22Rv1 (cell line): ENCODE data around the gene PPBP.

Experiments used
- H3K27ac ChIP-seq: fragments of 450-650 bp; 2 replicates; pipeline ENCODE4 v1.5.1; 2017
- ZFX ChIP-seq: fragments of 450-650 bp; IDR thresholded peaks from 2 replicates; pipeline ENCODE4 v1.6.1; 2017; ENCODE audit warnings: antibody characterized with exemption, borderline replicate concordance
- TF ChIP-seq, protein P1 (sequence below): fragments of 450-650 bp; IDR thresholded peaks from 2 replicates; pipeline ENCODE4 v1.5.1; 2017; ENCODE audit warnings: mild to moderate bottlenecking

The PPBP gene, protein sequence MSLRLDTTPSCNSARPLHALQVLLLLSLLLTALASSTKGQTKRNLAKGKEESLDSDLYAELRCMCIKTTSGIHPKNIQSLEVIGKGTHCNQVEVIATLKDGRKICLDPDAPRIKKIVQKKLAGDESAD

DNA sequence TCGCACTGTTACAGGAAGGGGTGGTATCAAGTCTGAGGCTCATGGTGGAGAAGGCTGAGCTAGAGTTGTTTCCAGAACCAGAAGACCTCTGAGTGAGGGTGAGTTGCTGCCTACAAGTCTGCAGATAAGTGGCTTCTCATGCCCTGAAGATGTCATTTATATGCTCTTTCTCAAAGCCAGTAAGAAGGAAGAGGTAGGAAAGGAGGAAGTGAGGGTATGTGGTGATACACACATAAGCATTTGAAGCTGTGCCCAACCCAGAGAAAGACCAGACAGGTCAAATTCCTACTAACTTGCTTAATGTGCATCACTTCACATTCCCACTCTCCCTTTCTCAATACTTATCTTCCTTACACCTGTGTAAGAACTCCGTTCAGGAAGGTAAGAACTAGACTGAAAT, at the start of gene PPBP:
Gene PPBP (minus strand): TSS at position 130 of the 400 bp plus-strand sequence. CDS start 87 bp downstream, at position 43.
- no peak for TF ChIP-seq ZFX
- TF ChIP-seq, protein P1, sequence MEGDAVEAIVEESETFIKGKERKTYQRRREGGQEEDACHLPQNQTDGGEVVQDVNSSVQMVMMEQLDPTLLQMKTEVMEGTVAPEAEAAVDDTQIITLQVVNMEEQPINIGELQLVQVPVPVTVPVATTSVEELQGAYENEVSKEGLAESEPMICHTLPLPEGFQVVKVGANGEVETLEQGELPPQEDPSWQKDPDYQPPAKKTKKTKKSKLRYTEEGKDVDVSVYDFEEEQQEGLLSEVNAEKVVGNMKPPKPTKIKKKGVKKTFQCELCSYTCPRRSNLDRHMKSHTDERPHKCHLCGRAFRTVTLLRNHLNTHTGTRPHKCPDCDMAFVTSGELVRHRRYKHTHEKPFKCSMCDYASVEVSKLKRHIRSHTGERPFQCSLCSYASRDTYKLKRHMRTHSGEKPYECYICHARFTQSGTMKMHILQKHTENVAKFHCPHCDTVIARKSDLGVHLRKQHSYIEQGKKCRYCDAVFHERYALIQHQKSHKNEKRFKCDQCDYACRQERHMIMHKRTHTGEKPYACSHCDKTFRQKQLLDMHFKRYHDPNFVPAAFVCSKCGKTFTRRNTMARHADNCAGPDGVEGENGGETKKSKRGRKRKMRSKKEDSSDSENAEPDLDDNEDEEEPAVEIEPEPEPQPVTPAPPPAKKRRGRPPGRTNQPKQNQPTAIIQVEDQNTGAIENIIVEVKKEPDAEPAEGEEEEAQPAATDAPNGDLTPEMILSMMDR: no peak
- H3K27ac ChIP-seq: no peak within 1 kb of the TSS

DNA sequence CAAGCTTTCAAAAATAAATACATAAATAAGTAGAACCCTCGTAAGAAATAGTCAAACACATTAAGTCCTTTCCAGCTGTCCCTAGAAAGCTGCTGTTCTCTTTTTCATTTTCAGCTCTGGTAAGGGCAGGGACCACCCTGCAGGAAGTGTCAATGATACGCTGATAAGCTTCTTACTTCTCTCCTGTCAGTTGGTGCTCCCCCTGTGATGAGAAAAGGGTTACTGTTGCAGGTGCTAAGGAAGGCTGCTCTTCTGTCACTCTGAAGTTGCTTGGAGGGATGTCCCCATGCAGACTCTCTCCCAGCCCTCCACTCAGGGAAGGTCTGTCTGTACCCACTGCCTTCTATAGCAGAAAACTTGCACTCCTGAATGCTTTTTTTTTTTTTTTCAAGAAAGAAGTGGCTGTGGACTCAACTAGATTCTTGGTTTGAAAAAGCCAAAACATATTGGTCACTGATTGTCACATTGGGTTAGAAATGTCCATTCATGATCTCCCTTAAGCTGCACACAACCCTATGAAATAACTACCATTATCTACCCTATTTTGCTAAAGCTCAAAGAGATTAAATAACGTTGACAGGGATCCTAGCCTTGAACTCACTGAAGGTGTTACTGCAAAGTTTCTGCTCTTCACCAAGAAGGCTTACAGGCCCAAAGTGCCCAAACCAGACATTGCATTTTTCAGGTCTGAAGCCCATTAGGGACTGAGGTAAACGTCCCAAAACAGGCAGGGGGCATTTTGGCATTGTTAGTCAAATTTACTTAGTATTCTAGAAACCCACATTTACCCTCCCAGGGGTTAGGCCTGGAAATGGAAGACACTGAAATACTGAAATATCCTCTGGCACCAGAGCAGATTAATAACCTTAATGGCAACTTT, 49.3 kb upstream of the PPBP start:
- TF ChIP-seq, protein P1: no peak
- no peak for TF ChIP-seq ZFX
- no peak overlapping the region for H3K27ac ChIP-seq

DNA sequence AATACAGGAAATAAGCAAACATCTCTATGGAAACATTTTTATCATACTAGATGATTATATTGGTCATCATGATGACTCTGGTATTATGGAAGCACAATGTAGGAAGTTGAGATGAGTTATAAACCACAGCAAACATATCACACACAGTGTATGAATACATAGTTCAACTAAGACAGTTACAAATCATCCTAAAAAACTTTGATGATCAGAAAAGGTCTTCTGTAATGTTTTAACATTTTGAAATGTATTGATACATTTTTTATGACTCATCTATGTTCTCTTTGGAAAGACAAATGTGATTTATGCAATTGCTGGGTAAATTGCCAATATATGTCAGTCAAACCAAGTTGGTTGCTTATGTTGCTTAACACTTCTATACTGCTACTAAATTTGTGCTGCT, 45.7 kb upstream of the PPBP start:
- no peak overlapping the region for H3K27ac ChIP-seq
- TF ChIP-seq ZFX: no peak
- TF ChIP-seq, protein P1: no peak

DNA sequence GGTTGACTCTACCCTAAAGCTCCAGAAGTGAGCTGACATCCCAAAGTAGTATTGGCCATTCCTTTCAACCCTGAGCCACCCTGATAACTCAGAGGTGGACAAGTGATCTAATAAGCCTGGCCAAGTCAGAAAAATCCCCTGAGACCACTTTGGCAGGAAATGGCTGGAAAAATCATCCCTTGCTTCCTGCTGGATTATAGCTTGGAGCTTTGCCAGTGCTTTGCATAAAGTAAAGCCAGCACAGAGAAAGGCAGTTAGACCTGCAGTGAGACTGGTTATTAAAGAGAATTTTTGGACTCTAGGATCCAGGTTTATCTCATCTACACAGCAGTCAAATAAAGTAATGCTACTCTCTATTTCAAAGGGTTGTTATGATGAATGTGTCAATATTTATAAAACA, 44.1 kb upstream of the PPBP start:
- TF ChIP-seq, protein P1: no peak
- TF ChIP-seq ZFX: no peak

DNA sequence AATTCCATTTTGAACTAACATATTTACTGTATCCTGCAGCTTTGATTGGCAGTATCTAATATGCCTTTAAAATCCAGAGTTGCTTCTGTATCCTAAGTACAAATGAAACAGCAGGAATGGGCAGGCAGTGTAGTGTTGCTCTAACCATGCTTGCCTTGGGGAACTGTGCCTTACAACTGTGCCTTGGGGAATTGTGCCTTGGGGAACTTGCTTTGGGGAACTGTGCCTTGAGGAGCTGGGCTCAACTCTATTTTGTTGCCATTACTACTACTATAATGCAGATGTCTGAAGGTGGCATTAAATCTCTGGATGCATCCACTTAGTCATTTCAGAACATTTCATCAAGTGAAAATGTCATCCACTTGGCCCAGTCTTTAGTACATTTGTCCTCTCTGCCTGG, 43.6 kb upstream of the PPBP start:
- no peak for TF ChIP-seq ZFX
- TF ChIP-seq, protein P1: no peak
- no peak overlapping the region for H3K27ac ChIP-seq

More for the DNA sequence above, 44.1 kb upstream of the PPBP start:
- H3K27ac ChIP-seq: no peak overlapping the region

DNA sequence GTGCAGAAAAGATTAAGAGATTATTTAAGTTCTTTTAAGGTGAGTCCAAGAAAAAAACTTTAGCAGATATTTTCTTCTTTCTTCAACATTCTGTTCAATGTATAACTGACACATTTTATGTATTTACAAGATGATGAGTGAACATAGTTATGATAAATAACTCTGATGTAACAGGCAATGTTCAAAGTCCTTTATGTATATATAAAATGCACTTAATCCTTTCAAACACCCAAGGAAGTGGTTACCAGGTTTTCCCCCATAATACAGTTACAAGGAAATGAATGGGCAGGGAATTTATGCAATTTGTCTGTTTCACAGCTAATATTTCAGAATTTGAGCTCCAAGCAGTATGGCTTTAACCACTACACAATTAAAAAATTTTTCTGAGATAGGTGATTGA, 42.3 kb upstream of the PPBP start:
- no peak for TF ChIP-seq ZFX
- TF ChIP-seq, protein P1: no peak
- no peak overlapping the region for H3K27ac ChIP-seq

DNA sequence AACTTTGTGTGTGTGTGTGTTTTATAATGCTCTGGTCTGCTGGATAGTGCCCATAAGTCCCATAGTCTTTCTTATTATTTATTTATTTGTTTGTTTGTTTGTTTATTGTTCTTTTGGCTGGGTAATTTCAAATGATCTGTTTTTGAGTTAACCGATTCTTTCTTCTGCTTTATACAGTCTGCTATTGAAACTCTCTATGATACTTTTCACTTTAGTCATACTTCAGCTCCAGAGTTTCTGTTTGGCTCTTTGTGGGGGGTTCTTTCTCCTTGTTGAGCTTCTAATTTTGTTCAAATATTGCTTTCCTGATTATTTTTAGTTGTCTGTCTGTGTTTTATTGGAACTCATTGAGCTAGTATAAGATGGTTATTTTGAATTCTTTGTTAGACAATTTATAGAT, 40.5 kb upstream of the PPBP start:
- no peak for TF ChIP-seq ZFX
- TF ChIP-seq, protein P1: no peak
- H3K27ac ChIP-seq: no peak overlapping the region
